ENCODE data around the gene KRT1. TPM values are rescaled to one million over a fixed set of nuclear protein-coding genes. Genes with fewer than 3 reads are reported as not detected.

KRT1 gene
- total RNA-seq, 1 donor from 2014 or later, result not detected

DNA sequence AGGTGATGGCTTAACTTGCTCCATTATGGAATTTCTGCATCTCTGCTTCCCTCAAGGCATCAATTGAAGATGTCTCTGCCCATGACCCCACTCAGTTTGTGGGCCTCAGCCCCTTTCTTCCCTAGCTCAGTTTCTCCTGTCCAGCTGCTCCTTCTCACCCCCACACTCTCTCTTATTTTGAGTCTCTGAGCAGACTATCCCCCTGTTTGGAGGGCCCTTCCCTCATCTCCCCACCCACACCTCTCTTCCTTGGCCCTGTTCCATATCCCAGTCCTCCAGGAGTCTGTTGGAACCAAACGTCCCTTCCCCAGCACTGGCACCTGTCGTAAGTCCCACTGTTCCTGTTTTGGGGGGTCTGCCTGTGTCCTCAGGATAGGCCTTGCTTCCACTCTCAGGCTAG, 8.3 kb upstream of the KRT1 start:
- peaks cover 5% of the 10 kb centered on the region for H3K9me3 Mint-ChIP-seq (ENCODE audit: unreplicated experiment)
- DNase-seq, result no peak
- no peak overlapping the region for H3K27ac Mint-ChIP-seq (ENCODE audit: unreplicated experiment)
- no peak overlapping the region for H3K4me3 Mint-ChIP-seq (ENCODE audit: unreplicated experiment)
- H3K27me3 Mint-ChIP-seq (ENCODE audit: unreplicated experiment), result peaks cover 26% of the 10 kb centered on the region
- H3K36me3 Mint-ChIP-seq (ENCODE audit: unreplicated experiment), result no peaks in the 10 kb centered on the region
- H3K4me1 Mint-ChIP-seq (ENCODE audit: low read depth, unreplicated experiment), result no peaks in the 10 kb centered on the region
- no peak for TF ChIP-seq CTCF (IDR thresholded peaks at IDR 0.05; ENCODE audit: partially characterized antibody, unreplicated experiment)

- no peak for TF ChIP-seq CTCF (IDR thresholded peaks at IDR 0.05; ENCODE audit: partially characterized antibody, unreplicated experiment)
- no peak for DNase-seq
- Mint-ChIP-seq H3K4me3 (ENCODE audit: unreplicated experiment) (no peak overlapping the region), H3K27me3 (ENCODE audit: unreplicated experiment) (peaks cover 25% of the 10 kb centered on the region), H3K27ac (ENCODE audit: unreplicated experiment) (no peak overlapping the region), H3K36me3 (ENCODE audit: unreplicated experiment) (no peaks in the 10 kb centered on the region), H3K9me3 (ENCODE audit: unreplicated experiment) (peaks cover 3% of the 10 kb centered on the region), H3K4me1 (ENCODE audit: low read depth, unreplicated experiment) (no peaks in the 10 kb centered on the region)
These were observed 7.5 kb upstream of the KRT1 start for GRCh38 chr12:52687497-52688385.

- Mint-ChIP-seq H3K9me3 (ENCODE audit: unreplicated experiment) (peaks cover 3% of the 10 kb centered on the region), H3K27ac (ENCODE audit: unreplicated experiment) (no peak overlapping the region), H3K4me3 (ENCODE audit: unreplicated experiment) (no peak overlapping the region), H3K27me3 (ENCODE audit: unreplicated experiment) (peaks cover 18% of the 10 kb centered on the region), H3K4me1 (ENCODE audit: low read depth, unreplicated experiment) (no peaks in the 10 kb centered on the region), H3K36me3 (ENCODE audit: unreplicated experiment) (no peaks in the 10 kb centered on the region)
- no peak for DNase-seq
- TF ChIP-seq CTCF (IDR thresholded peaks at IDR 0.05; ENCODE audit: partially characterized antibody, unreplicated experiment), result no peak
These were observed 6.7 kb upstream of the KRT1 start for GRCh38 chr12:52686756-52687487.

GRCh38 chr12:52686063-52686462, 5.9 kb upstream of the KRT1 start:
- no peak for TF ChIP-seq CTCF (IDR thresholded peaks at IDR 0.05; ENCODE audit: partially characterized antibody, unreplicated experiment)
- Mint-ChIP-seq H3K27ac (ENCODE audit: unreplicated experiment) (no peak overlapping the region), H3K36me3 (ENCODE audit: unreplicated experiment) (no peaks in the 10 kb centered on the region), H3K4me3 (ENCODE audit: unreplicated experiment) (no peak overlapping the region), H3K27me3 (ENCODE audit: unreplicated experiment) (peaks cover 15% of the 10 kb centered on the region), H3K4me1 (ENCODE audit: low read depth, unreplicated experiment) (no peaks in the 10 kb centered on the region), H3K9me3 (ENCODE audit: unreplicated experiment) (peaks cover 3% of the 10 kb centered on the region)
- DNase-seq, result no peak

All from glutamatergic neuron (in vitro differentiated cells).